Astrocyte (in vitro differentiated cells and primary cell): ENCODE measurements around the gene KRT84.

ENCODE experiments used
- CTCF ChIP-seq: IDR thresholded peaks from 2 replicates; pipeline ENCODE4 v1.5.1; 2011; ENCODE audit warnings: low read depth, mild to moderate bottlenecking, inconsistent platforms, low read length, moderate library complexity; ENCODE audit not compliant: insufficient read depth
- EZH2 ChIP-seq: IDR thresholded peaks from 2 replicates; pipeline ENCODE4 v1.6.1; 2012; ENCODE audit warnings: mild to moderate bottlenecking, low read length, inconsistent platforms; ENCODE audit not compliant: insufficient read depth

DNA sequence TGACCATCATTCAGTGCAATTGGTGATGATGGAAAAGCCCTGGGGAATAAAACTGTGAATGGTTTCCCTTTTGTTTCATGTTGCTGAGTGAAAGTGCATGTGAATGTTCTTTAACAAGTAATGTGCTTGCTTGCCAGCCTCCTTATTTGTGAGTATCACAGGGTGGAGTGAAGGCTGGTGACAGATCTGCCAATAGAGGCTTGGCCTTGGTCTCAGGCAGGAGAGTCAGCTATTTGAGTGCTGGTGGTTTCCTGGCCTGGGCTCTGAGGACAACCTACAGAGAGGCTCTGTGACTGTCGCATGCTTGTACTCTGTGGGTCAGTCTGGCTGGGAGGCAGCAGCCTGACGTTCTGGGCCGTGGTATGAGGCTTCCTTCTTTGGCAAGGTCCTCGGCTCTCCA lies 38.9 kb downstream of the KRT84 start:
- TF ChIP-seq CTCF (no peak), EZH2 (no peak)
